D721Med (cell line): ENCODE measurements around the gene GMEB2.

Experiments used
- DNase-seq: peaks from one replicate; pipeline ENCODE4 v3.0.0; 2011; ENCODE audit warnings: low spot score; ENCODE audit not compliant: insufficient read length
- FAIRE-seq: peaks from 2 replicates; lab custom pipeline; 2011; peaks lifted over from hg19 to GRCh38; lab: Jason Lieb, UNC
- CTCF ChIP-seq: IDR thresholded peaks from 2 replicates; pipeline ENCODE4 v1.5.1; 2012; ENCODE audit warnings: mild to moderate bottlenecking, control low read depth; ENCODE audit not compliant: insufficient read depth; ENCODE audit errors: missing control alignments

GMEB2 gene

GRCh38 chr20:63586797-63587196 lies 40.1 kb downstream of the GMEB2 start:
- DNase-seq (no peak), FAIRE-seq (no peak)
- TF ChIP-seq CTCF = no peak

- FAIRE-seq = no peak
- no peak for DNase-seq
- no peak for TF ChIP-seq CTCF
Measured at GRCh38 chr20:63585616-63586565, 41.0 kb downstream of the GMEB2 start.

GRCh38 chr20:63582382-63583063 lies 44.4 kb downstream of the GMEB2 start:
- no peak for DNase-seq
- FAIRE-seq = no peak
- TF ChIP-seq CTCF = no peak

- FAIRE-seq (no peak), DNase-seq (no peak)
- peak; percentile 40 for TF ChIP-seq CTCF
Measured at GRCh38 chr20:63580796-63581461, 46.0 kb downstream of the GMEB2 start.

- TF ChIP-seq CTCF = no peak
- FAIRE-seq (no peak), DNase-seq (no peak)
Measured at GRCh38 chr20:63579017-63579694, 47.7 kb downstream of the GMEB2 start.

GRCh38 chr20:63578224-63579016 lies 48.5 kb downstream of the GMEB2 start:
- FAIRE-seq = no peak
- DNase-seq = no peak
- peak; percentile 4 for TF ChIP-seq CTCF
